Subcutaneous adipose tissue (tissue), 4 donors: ENCODE measurements around the gene CADPS. TPM values are rescaled to one million over a fixed set of nuclear protein-coding genes. Genes with fewer than 3 reads are reported as not detected.

ENCODE experiments used
- total RNA-seq, 4 donors: library from RNA; depleted of rRNA; stranded (reverse); fragments of >200 nt; gene quantifications; one replicate each; pipeline ENCODE4 v1.1.0, GENCODE V29; 2016
- TF ChIP-seq, protein P1 (sequence below): fragments of 450-650 bp; IDR thresholded peaks from one replicate; pipeline ENCODE4 v1.5.1; 2016; ENCODE audit warnings: low read depth, mild to moderate bottlenecking, control low read depth, antibody characterized with exemption, moderate library complexity

The CADPS gene
- total RNA-seq, 4 donors from 2014 or later, result 1.9 to 25.1 TPM; not detected in 2

- TF ChIP-seq, protein P1, sequence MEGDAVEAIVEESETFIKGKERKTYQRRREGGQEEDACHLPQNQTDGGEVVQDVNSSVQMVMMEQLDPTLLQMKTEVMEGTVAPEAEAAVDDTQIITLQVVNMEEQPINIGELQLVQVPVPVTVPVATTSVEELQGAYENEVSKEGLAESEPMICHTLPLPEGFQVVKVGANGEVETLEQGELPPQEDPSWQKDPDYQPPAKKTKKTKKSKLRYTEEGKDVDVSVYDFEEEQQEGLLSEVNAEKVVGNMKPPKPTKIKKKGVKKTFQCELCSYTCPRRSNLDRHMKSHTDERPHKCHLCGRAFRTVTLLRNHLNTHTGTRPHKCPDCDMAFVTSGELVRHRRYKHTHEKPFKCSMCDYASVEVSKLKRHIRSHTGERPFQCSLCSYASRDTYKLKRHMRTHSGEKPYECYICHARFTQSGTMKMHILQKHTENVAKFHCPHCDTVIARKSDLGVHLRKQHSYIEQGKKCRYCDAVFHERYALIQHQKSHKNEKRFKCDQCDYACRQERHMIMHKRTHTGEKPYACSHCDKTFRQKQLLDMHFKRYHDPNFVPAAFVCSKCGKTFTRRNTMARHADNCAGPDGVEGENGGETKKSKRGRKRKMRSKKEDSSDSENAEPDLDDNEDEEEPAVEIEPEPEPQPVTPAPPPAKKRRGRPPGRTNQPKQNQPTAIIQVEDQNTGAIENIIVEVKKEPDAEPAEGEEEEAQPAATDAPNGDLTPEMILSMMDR, result no peak
These were observed 460.4 kb downstream of the CADPS start for GRCh38 chr3:62414786-62415185.

- TF ChIP-seq, protein P1, result no peak
These were observed 461.5 kb downstream of the CADPS start for GRCh38 chr3:62413687-62414086.

- TF ChIP-seq, protein P1, result no peak
These were observed 468.3 kb downstream of the CADPS start for GRCh38 chr3:62406945-62407344.

GRCh38 chr3:62405566-62405965, 469.6 kb downstream of the CADPS start:
- TF ChIP-seq, protein P1, result no peak

GRCh38 chr3:62405135-62405534, 470.1 kb downstream of the CADPS start:
- TF ChIP-seq, protein P1, result no peak

DNA sequence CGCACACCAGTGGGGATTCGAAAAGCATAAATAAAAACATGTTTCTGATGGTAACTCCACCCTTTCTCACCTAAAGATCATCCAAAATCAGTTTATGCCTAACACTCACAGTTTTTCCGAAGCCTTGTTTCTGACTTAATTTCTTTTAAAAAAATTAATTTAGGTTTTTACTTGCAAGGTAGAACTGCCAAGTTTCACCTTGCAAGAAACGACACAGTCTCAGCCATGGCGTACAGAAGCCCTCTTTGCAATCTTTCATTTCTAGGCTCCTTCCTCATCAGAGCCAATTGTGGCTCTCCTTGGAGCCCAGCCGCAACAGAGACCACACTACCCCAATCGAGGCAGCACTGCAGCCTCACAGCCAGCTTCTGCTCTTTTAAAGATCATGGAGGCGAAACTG, 470.9 kb downstream of the CADPS start:
- TF ChIP-seq, protein P1, result no peak

- TF ChIP-seq, protein P1, result no peak
These were observed 471.5 kb downstream of the CADPS start for GRCh38 chr3:62403765-62404164.
